OCI-LY1 (cell line): ENCODE measurements around the gene KRT78.
A peak's percentile ranks its signal among the peaks of the same experiment; 100 is the strongest.

Experiments
- H2AFZ ChIP-seq: fragments of 200-600 bp; sonication (generic), shearing (Covaris generic); 2 replicates; pipeline ENCODE4 v1.6.0; 2014; ENCODE audit warnings: antibody characterized with exemption, mild to moderate bottlenecking, low read length
- H3F3A ChIP-seq: fragments of 200-600 bp; sonication (generic), shearing (Covaris generic); 2 replicates; pipeline ENCODE4 v1.6.0; 2014; ENCODE audit warnings: mild to moderate bottlenecking, antibody characterized with exemption, low read length, moderate library complexity; ENCODE audit not compliant: insufficient read depth
- H3K27ac ChIP-seq: fragments of 200-600 bp; sonication (generic); 2 replicates; pipeline ENCODE4 v1.5.1; 2014; ENCODE audit warnings: low read length, mixed run types, mild to moderate bottlenecking, low read depth; ENCODE audit not compliant: poor library complexity, severe bottlenecking
- H3K27me3 ChIP-seq: fragments of 200-600 bp; sonication (generic); 2 replicates; pipeline ENCODE4 v1.6.0; 2014; ENCODE audit warnings: antibody characterized with exemption, mild to moderate bottlenecking, low read length, moderate library complexity; ENCODE audit not compliant: insufficient read depth
- H3K36me3 ChIP-seq: fragments of 200-600 bp; sonication (generic); 2 replicates; pipeline ENCODE4 v1.6.1; 2014; ENCODE audit warnings: mild to moderate bottlenecking, antibody characterized with exemption, low read length, moderate library complexity, mixed read lengths; ENCODE audit not compliant: insufficient read depth
- H3K4me1 ChIP-seq: fragments of 200-600 bp; sonication (generic); 2 replicates; pipeline ENCODE4 v1.5.1; 2014; ENCODE audit warnings: mild to moderate bottlenecking, low read length, moderate library complexity; ENCODE audit not compliant: insufficient read depth, severe bottlenecking
- H3K4me2 ChIP-seq: fragments of 200-600 bp; sonication (generic), shearing (Covaris generic); 2 replicates; pipeline ENCODE4 v1.6.1; 2014; ENCODE audit warnings: low read length
- H3K4me3 ChIP-seq: fragments of 200-600 bp; sonication (generic); 2 replicates; pipeline ENCODE4 v1.5.1; 2014; ENCODE audit warnings: low read length, low read depth, mild to moderate bottlenecking, mixed read lengths; ENCODE audit not compliant: poor library complexity, severe bottlenecking
- H3K79me2 ChIP-seq: fragments of 200-600 bp; shearing (Covaris generic); 2 replicates; pipeline ENCODE4 v1.6.1; 2016; ENCODE audit warnings: mixed run types, low read length, mixed read lengths; ENCODE audit not compliant: insufficient read depth
- H3K9ac ChIP-seq: fragments of 200-600 bp; sonication (generic), shearing (Covaris generic); 2 replicates; pipeline ENCODE4 v1.6.1; 2014; ENCODE audit warnings: mild to moderate bottlenecking, low read length, mixed read lengths
- H3K9me2 ChIP-seq: fragments of 200-600 bp; sonication (generic), shearing (Covaris generic); 2 replicates; pipeline ENCODE4 v1.6.1; 2014; ENCODE audit warnings: low read depth, mild to moderate bottlenecking, low read length, mixed read lengths
- H3K9me3 ChIP-seq: fragments of 200-600 bp; shearing (Covaris generic); 2 replicates; pipeline ENCODE4 v1.6.1; 2014; ENCODE audit warnings: low read length, mixed read lengths
- H4K20me1 ChIP-seq: fragments of 200-600 bp; sonication (generic), shearing (Covaris generic); 2 replicates; pipeline ENCODE4 v1.6.0; 2016; ENCODE audit warnings: mild to moderate bottlenecking, low read length; ENCODE audit not compliant: insufficient read depth
- CTCF ChIP-seq: fragments of 200-600 bp; sonication (generic), shearing (Covaris generic); IDR thresholded peaks from 2 replicates; pipeline ENCODE4 v1.5.1; 2017; ENCODE audit warnings: mild to moderate bottlenecking, antibody characterized with exemption, low read length, moderate library complexity, mixed read lengths
- EZH2 ChIP-seq: fragments of 200-600 bp; sonication (generic), shearing (Covaris generic); IDR thresholded peaks from 2 replicates; pipeline ENCODE4 v1.8.0; 2017; ENCODE audit warnings: borderline replicate concordance, mixed run types, mild to moderate bottlenecking, antibody characterized with exemption, low read length, moderate library complexity, mixed read lengths

KRT78 gene

GRCh38 chr12:52879394-52880351 is 30.9 kb upstream of the KRT78 start:
- no peaks in the 10 kb centered on the region for H3K9me3 ChIP-seq
- H3K4me2 ChIP-seq, result peak overlapping the region; percentile 34; the same call in 1 of the 2 replicates
- 0 out of 2 replicates have a peak, but pooled peaks cover 3% of the 10 kb centered on the region for H3K27me3 ChIP-seq
- TF ChIP-seq CTCF (peak; percentile 62), EZH2 (no peak)
- no peaks in the 10 kb centered on the region for H3K36me3 ChIP-seq
- no peak overlapping the region for H3K27ac ChIP-seq
- peaks cover 5% of the 10 kb centered on the region for H3K4me1 ChIP-seq
- no peak overlapping the region for H3K9ac ChIP-seq
- H3K9me2 ChIP-seq, result no peaks in the 10 kb centered on the region
- H3K79me2 ChIP-seq, result no peaks in the 10 kb centered on the region
- H2AFZ ChIP-seq, result no peak overlapping the region
- H4K20me1 ChIP-seq, result no peaks in the 10 kb centered on the region
- no peaks in the 10 kb centered on the region for H3F3A ChIP-seq
- no peak overlapping the region for H3K4me3 ChIP-seq

GRCh38 chr12:52878507-52879393 is 30.0 kb upstream of the KRT78 start:
- Histone ChIP-seq H3K4me3 (no peak overlapping the region), H2AFZ (no peak overlapping the region), H3F3A (no peaks in the 10 kb centered on the region), H3K9me3 (no peaks in the 10 kb centered on the region), H3K27me3 (0 out of 2 replicates have a peak, but pooled peaks cover 6% of the 10 kb centered on the region), H3K9me2 (no peaks in the 10 kb centered on the region), H3K36me3 (no peaks in the 10 kb centered on the region), H3K27ac (no peak overlapping the region), H3K4me2 (no peak overlapping the region), H3K9ac (no peak overlapping the region), H3K79me2 (no peaks in the 10 kb centered on the region), H4K20me1 (no peaks in the 10 kb centered on the region), H3K4me1 (peaks cover 9% of the 10 kb centered on the region)
- no peak for TF ChIP-seq EZH2
- no peak for TF ChIP-seq CTCF

GRCh38 chr12:52877242-52877641 is 28.4 kb upstream of the KRT78 start:
- H3K9ac ChIP-seq, result no peak overlapping the region
- H3K4me1 ChIP-seq, result peaks cover 9% of the 10 kb centered on the region
- H3K4me2 ChIP-seq, result no peak overlapping the region
- no peak for TF ChIP-seq CTCF
- no peak for TF ChIP-seq EZH2
- H3K4me3 ChIP-seq, result no peak overlapping the region
- no peak overlapping the region for H2AFZ ChIP-seq
- H3K36me3 ChIP-seq, result no peaks in the 10 kb centered on the region
- no peaks in the 10 kb centered on the region for H3K79me2 ChIP-seq
- H3K9me2 ChIP-seq, result no peaks in the 10 kb centered on the region
- H3K9me3 ChIP-seq, result no peaks in the 10 kb centered on the region
- H4K20me1 ChIP-seq, result no peaks in the 10 kb centered on the region
- H3F3A ChIP-seq, result no peaks in the 10 kb centered on the region
- H3K27ac ChIP-seq, result no peak overlapping the region
- 0 out of 2 replicates have a peak, but pooled peaks cover 6% of the 10 kb centered on the region for H3K27me3 ChIP-seq
